ENCODE data around the gene EXOSC7.
A peak's percentile ranks its signal among the peaks of the same experiment; 100 is the strongest.

EXOSC7 gene

DNA sequence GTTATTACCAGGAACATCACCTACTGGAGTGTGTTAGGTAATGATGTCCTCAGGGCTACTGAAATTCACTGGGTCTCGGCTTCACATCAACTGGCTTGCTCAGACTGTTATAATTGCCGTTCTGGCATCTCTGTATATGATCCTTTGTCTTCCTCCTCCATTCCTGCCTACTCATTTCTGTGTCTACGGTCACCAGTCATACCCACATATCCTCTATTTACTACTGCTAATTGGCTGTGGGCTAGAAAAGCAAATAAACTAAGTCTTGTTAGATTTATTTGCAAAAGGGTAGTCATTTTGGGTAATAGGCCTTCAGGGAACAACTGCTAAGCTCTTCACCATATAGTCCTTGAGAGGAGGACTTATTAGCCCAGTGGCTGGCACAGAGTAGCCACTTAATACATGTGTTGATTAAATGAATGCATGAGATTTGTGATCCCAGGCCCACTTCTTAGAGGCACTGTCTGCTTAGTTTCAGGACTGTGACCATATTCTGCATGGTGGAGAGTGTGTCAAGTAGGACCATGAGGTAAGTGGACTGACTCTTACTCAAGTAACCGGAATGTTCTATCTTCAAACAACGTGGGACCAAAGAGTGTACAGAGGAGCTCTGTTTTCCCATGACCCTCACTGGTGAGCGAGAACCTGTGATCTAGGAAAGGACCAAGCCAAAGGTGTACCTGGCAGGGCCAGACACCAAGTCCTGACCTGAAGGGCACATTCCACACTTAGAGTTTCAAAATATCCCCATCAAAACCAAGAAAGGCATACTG is 13.2 kb upstream of the EXOSC7 start:
- TF ChIP-seq, protein P1, sequence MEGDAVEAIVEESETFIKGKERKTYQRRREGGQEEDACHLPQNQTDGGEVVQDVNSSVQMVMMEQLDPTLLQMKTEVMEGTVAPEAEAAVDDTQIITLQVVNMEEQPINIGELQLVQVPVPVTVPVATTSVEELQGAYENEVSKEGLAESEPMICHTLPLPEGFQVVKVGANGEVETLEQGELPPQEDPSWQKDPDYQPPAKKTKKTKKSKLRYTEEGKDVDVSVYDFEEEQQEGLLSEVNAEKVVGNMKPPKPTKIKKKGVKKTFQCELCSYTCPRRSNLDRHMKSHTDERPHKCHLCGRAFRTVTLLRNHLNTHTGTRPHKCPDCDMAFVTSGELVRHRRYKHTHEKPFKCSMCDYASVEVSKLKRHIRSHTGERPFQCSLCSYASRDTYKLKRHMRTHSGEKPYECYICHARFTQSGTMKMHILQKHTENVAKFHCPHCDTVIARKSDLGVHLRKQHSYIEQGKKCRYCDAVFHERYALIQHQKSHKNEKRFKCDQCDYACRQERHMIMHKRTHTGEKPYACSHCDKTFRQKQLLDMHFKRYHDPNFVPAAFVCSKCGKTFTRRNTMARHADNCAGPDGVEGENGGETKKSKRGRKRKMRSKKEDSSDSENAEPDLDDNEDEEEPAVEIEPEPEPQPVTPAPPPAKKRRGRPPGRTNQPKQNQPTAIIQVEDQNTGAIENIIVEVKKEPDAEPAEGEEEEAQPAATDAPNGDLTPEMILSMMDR (conservative IDR thresholded peaks at IDR 0.05; ENCODE audit: low read length), result no peak
- DNase-seq (ENCODE audit: low read depth), result no peak
- no peak overlapping the region for H3K4me3 ChIP-seq (ENCODE audit: low read length)

DNA sequence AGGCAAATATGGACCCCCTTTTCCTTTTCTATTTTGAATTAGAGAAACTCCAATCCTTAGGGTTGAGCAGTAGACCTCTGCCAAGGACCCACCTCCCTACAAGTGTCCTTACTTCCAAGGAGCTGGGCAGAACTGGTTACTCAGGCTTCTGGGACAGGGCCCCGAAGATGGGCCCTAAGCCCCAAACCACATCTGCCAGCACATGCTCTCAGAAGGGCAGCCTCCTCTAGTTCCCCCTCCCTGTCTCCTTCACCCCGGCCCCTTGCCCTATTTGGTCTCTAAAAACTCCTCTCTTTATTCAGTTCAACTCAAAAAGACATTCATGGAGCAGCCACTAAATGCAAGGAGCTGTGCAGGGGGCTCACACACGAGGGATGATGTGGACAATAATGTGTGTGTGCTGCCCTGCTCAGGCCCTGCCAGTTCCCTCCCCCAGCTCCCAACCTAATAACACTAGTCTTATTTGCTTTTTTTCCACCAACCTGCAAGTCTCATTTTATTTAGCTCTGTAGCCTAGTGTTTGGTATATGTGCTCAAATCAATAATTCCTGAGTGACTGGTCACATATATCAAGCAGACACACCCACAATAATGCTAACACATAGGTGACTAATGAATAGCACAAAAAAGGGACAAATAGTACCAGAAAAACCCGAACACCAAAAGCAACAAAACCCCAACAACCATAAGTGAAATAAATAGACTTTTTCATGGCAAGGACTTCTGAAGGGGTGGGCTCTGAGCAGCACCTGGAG is 12.3 kb upstream of the EXOSC7 start:
- TF ChIP-seq, protein P1 (conservative IDR thresholded peaks at IDR 0.05; ENCODE audit: low read length), result no peak
- no peak for DNase-seq (ENCODE audit: low read depth)
- H3K4me3 ChIP-seq (ENCODE audit: low read length), result no peak overlapping the region

DNA sequence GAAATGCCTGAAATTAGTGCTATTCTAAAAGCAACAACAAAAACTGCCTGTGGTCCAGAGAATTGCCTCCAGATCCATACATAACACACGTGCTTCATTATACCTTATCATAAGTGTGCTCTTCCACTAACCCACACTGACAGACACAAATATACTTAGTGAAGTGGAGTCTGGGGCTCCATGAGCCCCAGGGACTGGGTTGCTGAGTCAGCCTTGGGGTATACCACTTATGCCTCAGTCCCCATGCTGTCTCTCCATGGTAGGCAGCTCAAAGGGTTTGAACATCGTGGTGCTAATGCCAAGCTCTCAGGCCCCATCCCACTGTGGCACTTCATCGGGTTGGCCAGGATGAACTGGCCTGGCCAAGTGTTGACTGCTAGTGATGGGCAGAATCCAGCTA is 10.9 kb upstream of the EXOSC7 start:
- no peak for DNase-seq (ENCODE audit: low read depth)
- H3K4me3 ChIP-seq (ENCODE audit: low read length), result no peak overlapping the region

DNA sequence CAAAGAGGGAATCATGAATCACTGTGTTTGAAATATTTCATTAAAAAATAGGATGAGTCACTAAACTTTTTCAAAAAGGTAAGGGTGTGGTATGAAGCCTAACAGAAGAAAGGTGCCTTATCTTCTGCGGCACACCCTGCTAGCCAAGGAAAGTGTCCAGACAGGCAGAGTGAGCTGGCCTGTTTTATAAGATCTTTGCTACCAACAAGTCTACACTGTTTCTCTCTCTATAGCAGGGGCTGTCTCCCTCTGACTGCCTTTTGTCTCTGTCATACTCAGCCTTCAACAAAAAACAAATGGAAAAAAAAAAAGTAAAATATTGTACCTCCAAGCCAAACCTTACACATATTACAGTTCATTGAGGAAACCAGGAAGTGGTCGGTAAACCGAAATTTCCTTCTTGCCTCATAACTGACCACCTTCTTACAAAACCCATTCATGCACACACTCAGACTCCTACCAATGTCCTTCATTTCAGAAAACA is 9.2 kb upstream of the EXOSC7 start:
- TF ChIP-seq, protein P1 (conservative IDR thresholded peaks at IDR 0.05; ENCODE audit: low read length), result no peak
- peak; percentile 6 for DNase-seq (ENCODE audit: low read depth)
- H3K4me3 ChIP-seq (ENCODE audit: low read length), result no peak overlapping the region

More for the DNA sequence above, 10.9 kb upstream of the EXOSC7 start:
- TF ChIP-seq, protein P1 (conservative IDR thresholded peaks at IDR 0.05; ENCODE audit: low read length), result no peak

DNA sequence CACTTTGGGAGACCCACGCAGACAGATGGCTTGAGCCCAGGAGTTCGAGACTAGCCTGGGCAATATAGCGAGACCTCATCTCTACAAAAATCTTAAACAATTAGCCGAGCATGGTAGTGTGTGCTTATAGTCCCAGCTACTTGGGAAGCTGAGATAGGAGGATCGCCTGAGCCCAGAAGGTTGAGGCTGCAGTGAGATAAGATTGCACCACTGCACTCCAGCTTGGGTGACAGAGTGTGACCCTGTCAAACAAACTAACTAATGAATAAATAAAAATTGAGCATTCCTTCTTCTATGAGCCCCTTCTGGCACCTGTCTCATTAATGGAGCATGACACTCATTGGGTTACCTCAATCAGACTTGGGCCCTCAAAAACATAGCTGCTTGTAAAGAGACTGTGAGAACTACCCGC is 7.6 kb upstream of the EXOSC7 start:
- no peak overlapping the region for H3K4me3 ChIP-seq (ENCODE audit: low read length)
- no peak for DNase-seq (ENCODE audit: low read depth)
- TF ChIP-seq, protein P1 (conservative IDR thresholded peaks at IDR 0.05; ENCODE audit: low read length), result no peak

DNA sequence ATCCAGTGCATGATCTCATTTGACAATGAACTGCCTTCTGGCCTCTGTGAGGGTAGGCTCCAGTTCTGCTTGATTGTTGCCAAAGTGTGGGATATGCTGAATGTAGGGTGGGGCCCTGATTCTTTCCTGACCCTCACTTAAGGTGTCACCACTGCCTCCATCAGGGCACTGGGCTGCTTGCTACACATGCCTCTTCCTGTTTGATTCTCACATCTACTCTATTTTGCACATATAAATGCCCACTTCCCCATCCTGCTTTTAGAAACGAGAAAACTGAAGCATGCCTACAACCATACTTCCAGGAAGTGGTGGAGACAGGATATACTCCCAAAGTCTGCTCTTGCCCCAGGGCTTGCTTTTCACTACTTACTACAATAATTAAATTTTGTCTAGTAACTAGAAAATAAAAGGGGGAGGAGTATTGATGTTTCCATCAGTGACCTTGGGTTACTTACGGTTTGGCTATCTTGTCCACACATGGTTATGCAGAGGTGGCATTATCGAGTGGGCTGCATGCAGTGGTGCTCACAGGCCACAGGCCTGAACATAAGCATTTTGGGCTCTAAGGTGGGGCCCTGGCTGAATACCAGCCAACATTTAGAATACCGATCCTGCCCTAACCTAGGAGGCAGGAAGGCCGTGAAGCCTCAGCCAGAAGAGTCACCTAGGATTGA is 6.8 kb upstream of the EXOSC7 start:
- TF ChIP-seq, protein P1 (conservative IDR thresholded peaks at IDR 0.05; ENCODE audit: low read length), result no peak
- DNase-seq (ENCODE audit: low read depth), result no peak
- H3K4me3 ChIP-seq (ENCODE audit: low read length), result no peak overlapping the region

Data from AG10803 (cell line).